ENCODE data around the gene ARHGEF19.

DNA sequence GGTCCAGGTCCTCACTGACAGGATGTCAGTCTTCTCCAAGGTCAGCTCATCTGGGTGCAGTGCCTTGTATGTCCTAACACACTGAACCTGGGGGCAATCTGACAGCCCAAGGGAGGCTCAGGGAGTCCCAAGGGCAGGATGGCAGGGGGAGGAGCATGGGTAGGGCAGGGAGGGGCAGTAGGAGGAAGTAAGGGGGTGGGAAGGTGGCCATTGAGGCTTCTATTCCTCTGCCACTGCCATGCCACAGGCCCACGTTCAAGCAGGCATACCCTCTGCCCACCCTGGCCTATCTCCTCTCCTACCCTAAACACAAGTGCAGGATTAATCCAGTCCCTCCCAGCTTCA, 13.3 kb downstream of the ARHGEF19 start:
- TF ChIP-seq, protein P1, sequence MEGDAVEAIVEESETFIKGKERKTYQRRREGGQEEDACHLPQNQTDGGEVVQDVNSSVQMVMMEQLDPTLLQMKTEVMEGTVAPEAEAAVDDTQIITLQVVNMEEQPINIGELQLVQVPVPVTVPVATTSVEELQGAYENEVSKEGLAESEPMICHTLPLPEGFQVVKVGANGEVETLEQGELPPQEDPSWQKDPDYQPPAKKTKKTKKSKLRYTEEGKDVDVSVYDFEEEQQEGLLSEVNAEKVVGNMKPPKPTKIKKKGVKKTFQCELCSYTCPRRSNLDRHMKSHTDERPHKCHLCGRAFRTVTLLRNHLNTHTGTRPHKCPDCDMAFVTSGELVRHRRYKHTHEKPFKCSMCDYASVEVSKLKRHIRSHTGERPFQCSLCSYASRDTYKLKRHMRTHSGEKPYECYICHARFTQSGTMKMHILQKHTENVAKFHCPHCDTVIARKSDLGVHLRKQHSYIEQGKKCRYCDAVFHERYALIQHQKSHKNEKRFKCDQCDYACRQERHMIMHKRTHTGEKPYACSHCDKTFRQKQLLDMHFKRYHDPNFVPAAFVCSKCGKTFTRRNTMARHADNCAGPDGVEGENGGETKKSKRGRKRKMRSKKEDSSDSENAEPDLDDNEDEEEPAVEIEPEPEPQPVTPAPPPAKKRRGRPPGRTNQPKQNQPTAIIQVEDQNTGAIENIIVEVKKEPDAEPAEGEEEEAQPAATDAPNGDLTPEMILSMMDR (IDR thresholded peaks at IDR 0.05; ENCODE audit: low read depth, low read length): no peak
- TF ChIP-seq EZH2phosphoT487 (IDR thresholded peaks at IDR 0.05; ENCODE audit: low read depth): no peak

Measured in OCI-LY3 (cell line).